GM12801 (cell line): Measurements from ENCODE around the gene DTX3L.

Source experiments
- TF ChIP-seq, protein P1 (sequence below): IDR thresholded peaks from one replicate; pipeline ENCODE4 v1.5.1; 2011; ENCODE audit warnings: control low read depth; ENCODE audit not compliant: insufficient read length; ENCODE audit errors: extremely low read depth

The DTX3L gene

DNA sequence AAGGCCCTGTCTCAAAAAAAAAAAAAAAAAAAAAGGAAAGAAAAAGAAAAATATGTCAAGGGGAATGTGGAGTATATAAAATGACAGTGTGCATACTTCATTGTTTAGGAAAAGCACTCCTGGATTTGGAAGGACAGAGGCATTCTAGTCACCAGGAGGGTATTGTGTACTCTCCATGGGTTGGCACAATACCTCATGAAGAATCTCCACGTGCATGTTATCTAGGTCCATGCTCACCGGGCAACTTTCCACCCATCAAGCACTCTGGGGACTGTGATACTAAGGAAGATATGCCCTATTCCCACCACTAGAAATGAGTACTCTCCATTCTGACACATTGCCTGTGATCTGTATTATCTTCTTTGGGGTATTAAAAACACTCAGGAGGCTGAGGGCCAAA lies 34.0 kb upstream of the DTX3L start:
- TF ChIP-seq, protein P1, sequence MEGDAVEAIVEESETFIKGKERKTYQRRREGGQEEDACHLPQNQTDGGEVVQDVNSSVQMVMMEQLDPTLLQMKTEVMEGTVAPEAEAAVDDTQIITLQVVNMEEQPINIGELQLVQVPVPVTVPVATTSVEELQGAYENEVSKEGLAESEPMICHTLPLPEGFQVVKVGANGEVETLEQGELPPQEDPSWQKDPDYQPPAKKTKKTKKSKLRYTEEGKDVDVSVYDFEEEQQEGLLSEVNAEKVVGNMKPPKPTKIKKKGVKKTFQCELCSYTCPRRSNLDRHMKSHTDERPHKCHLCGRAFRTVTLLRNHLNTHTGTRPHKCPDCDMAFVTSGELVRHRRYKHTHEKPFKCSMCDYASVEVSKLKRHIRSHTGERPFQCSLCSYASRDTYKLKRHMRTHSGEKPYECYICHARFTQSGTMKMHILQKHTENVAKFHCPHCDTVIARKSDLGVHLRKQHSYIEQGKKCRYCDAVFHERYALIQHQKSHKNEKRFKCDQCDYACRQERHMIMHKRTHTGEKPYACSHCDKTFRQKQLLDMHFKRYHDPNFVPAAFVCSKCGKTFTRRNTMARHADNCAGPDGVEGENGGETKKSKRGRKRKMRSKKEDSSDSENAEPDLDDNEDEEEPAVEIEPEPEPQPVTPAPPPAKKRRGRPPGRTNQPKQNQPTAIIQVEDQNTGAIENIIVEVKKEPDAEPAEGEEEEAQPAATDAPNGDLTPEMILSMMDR: no peak

DNA sequence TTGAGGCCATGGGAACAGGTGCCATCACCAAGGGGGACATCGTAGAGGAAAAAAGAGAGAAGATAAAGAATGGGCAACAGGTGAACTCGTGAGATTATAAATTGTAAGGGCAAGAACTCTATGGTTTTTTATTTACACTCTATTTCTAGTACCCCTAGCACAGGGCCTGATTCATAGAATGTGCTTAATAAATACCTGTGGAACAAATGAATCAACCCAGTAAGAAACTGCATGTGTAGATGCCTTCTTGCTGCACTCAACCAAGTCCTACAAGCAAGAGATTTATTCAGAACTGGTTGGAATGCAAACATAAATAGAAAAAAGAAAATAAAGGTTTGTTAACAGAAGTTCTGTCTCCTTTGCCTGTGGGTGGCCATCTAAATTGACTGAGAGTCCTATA lies 30.7 kb upstream of the DTX3L start:
- TF ChIP-seq, protein P1: no peak

DNA sequence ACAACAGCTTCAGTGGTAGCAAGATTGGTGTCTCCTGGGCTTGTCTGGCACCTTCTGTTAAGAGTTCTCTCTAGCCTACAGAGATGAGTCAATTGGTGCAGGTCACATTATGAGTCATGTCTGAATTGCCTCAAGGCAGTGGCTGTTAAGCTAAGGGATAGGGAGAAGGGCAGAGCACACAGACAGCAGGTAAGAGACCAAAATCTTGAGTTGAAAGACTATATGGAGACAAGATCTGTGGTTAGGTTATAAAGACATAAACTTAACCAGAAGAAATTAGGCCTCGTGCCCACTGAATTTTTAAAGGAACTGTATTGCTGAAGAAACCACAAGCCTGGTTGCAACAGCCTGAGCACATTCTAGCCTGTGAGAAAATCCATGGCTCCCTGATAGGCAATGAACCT lies 30.2 kb upstream of the DTX3L start:
- TF ChIP-seq, protein P1: no peak

DNA sequence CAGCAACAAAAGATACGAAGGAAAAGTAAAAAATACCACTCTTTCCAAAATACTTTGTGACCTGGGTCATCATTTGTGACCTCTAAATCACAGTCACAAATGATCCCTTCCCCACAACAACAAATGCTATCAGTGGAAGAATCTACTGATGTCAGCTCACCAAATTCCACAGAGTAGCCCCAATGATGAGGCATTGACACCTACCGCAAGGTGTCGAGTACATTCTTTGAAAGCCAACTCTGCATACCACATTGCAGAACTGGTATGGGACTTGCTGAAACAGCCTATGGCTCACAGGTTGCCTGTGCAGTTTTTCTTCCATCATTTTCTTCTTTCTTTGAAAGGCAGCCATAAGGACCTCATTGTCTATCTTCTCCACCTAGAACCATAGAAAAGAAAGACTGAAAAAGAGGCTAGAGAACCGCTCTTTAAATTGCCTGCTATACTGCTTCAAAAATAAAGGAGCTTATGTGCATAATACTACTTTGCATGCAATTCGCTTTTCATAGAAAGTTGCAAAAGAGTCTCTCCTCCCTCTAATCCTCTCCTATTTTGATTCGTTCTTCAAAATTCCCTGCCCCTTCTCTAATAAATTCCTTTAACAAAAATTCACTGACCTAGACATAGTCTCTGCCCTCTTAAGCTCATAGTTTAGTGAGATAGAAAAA lies 28.0 kb upstream of the DTX3L start:
- TF ChIP-seq, protein P1: no peak

DNA sequence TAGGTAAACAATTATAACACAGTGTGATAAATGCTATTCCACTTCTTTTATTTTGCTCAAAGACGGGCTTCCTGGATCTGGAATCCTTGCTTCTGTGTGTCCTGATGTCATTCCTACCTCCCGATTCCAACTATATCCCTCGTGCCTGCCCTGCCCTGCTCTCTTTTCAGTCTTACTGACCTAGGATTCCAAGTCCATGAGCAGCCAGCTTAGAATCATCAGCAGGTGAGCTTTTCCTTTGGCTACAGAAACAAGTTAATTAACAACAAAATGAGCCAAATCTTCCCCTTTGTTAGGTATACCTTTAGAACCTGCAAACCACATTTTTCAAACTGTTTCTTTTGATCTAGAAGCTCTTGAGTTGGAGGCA lies 27.5 kb upstream of the DTX3L start:
- TF ChIP-seq, protein P1: no peak

DNA sequence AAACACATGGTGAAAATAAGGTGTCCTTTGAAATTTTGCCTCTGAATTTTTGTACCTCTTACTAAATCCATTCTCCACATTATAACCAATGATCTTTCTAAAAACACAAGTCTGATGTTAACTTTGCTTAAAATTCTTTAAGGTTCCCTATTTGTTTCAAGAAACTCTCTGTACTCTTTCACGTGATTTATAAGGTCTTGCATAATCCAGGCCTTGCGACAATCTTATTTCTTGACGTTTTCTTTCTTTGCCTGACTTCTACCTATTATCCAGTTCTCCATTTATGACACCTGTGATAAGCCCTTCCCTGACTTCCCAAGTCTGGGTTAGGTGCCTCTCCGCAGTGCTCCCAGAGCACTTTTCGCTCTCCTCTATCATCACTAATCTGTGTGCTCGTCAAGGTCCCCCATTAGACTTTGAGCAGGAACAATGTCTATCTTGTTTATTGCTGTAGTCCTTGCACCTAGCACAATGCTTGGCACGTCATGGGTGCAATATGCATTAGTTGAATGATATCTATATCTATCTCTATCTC lies 25.1 kb upstream of the DTX3L start:
- TF ChIP-seq, protein P1: no peak

DNA sequence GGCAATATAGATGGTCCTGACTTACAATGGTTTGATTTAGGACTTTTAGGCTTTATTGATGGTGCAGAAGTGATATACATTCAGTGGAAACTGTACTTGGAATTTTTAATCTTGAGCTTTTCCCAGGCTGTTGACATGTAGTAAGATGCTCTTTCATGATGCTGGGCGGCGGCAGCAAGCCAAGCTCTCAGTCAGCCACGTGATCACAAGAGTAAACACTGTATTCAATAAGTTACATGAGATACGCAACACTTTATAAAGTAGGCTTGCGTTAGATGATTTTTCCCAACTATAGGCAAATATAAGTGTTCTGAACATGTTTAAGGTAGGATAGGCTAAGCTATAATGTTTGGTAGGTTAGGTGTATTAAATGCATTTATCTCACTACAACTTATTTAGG lies 18.0 kb upstream of the DTX3L start:
- TF ChIP-seq, protein P1: no peak
